Heart left ventricle (tissue), 16 donors: Measurements from ENCODE around the gene ARHGAP5. TPM values are rescaled to one million over a fixed set of nuclear protein-coding genes. Genes with fewer than 3 reads are reported as not detected.

Experiments
- ATAC-seq, 4 donors: fragments of 200-7000 bp; cut with Tn5 transposase; one replicate each; pipeline ENCODE4 v1.9.1; 2020 to 2022; ENCODE audit warnings: moderate library complexity in 4 of 4, mild to moderate bottlenecking in 3 of 4, moderate number of reproducible peaks in 1 of 4
- DNase-seq, 5 donors: peaks; one replicate each; pipeline ENCODE4 v3.0.0-alpha.2; 2020
- H3K27ac ChIP-seq, 12 donors: fragments of 200-600 bp; sonication (generic) in 4 of 12; one replicate each; pipeline versions ENCODE4 v1.5.0 to v1.8.0; 2016 to 2022; ENCODE audit warnings: mild to moderate bottlenecking in 2 of 12
- H3K27me3 ChIP-seq, 9 donors: fragments of 200-600 bp; sonication (generic) in 2 of 9; one replicate each; pipeline versions ENCODE4 v1.5.1 to v1.8.0; 2016 to 2022; ENCODE audit warnings: mild to moderate bottlenecking in 3 of 9
- H3K36me3 ChIP-seq, 9 donors: fragments of 200-600 bp; sonication (generic) in 2 of 9; one replicate each; pipeline versions ENCODE4 v1.5.0 to v1.8.0; 2018 to 2022; ENCODE audit warnings: mild to moderate bottlenecking in 2 of 9
- H3K4me1 ChIP-seq, 12 donors: fragments of 200-600 bp; sonication (generic) in 4 of 12; one replicate each; pipeline versions ENCODE4 v1.5.0 to v1.8.0; 2016 to 2022; ENCODE audit warnings: mild to moderate bottlenecking in 3 of 12
- H3K4me3 ChIP-seq, 12 donors: fragments of 200-600 bp; sonication (generic) in 4 of 12; one replicate each; pipeline versions ENCODE4 v1.5.0 to v1.8.0; 2017 to 2022; ENCODE audit warnings: mild to moderate bottlenecking in 9 of 12, moderate library complexity in 4 of 12
- H3K9me3 ChIP-seq, 12 donors: fragments of 200-600 bp; sonication (generic) in 4 of 12; one replicate each; pipeline versions ENCODE4 v1.5.0 to v1.8.0; 2016 to 2022; ENCODE audit warnings: mild to moderate bottlenecking in 1 of 12
- CTCF ChIP-seq, 12 donors: fragments of 200-600 bp; sonication (generic) in 4 of 12; IDR thresholded peaks; one replicate each; pipeline versions ENCODE4 v1.5.0 to v1.8.0; 2018 to 2022; ENCODE audit warnings: antibody characterized with exemption in 12 of 12, mild to moderate bottlenecking in 5 of 12
- POLR2A ChIP-seq, 2 donors: fragments of 450-650 bp; IDR thresholded peaks; one replicate each; pipeline ENCODE4 v1.6.1; 2017; ENCODE audit warnings: antibody characterized with exemption in 2 of 2, mild to moderate bottlenecking in 2 of 2, moderate library complexity in 2 of 2
- WGBS, 4 donors: extraction: QIAGEN DNeasy Blood & Tissue Kit in 2 of 4; methylation state at CpG; one replicate each; pipeline versions ENCODE4 v1.1.5 to v1.1.7; 2013 to 2018; 5-methylcytosine and 5-hydroxymethylcytosine counted together
- intact Hi-C, 10 donors: fragments of 100-400 bp; cut with DNase I; formaldehyde crosslinking; loops; one replicate each; pipeline versions ENCODE4 v1.11.1 to v1.14.2; 2022
- polyA plus RNA-seq, 2 donors: library from polyadenylated mRNA; stranded (reverse); fragments of 200-250 nt; gene quantifications; one replicate each; pipeline ENCODE4 v1.2.3, GENCODE V29; 2013
- total RNA-seq, 9 donors: library from RNA; depleted of rRNA in 2 of 9; stranded (reverse); fragments of >200 nt in 2 of 9; fragmentation: NEBNext Ultra II Directional in 3 of 9; extraction: Animal tissue kit (Norgen Biotek cat#: 25700) in 3 of 9; gene quantifications; one replicate each; pipeline versions ENCODE4 v1.1.0 to v1.2.4, GENCODE V29; 2016 to 2023
- donor health status: ischemic (EF 13 %, LVEDD 7.1; RV severe dilation, severe dysfunction).
- donor health status: healthy with polysubstance abuse.
- donor health status: DM: no; HTN: yes; CAD: no.
- donor health status: DM: no; HTN: no; CAD: no.
- donor health status: ischemic (EF 25% LVEDD 6.9; RV normal size, moderate dysfunction).
- donor health status: ischemic (EF 25% LVEDD 5.7; RV mildly dilated, moderate dysfunction).
- donor health status: healthy.
- donor health status: DM: yes; HTN: yes; CAD: no.
- donor health status: ischemic (EF 35%, LVEDD 5.7; RV mildly dilated, moderate dysfunction).
- donor health status: nonischemic (EF 11% LVEDD 7.7; RV severe dilation, severe dysfunction).
- donor health status: DM: yes; HTN: yes; CAD: no.
- donor health status: PGD.
- donor health status: ischemic (EF 29% LVEDD 5.4; RV normal size, mild dysfunction).
- donor health status: nonischemic (EF 23%, LVEDD 6.1; RV moderate dilation, normal function).

The ARHGAP5 gene
- total and polyA plus RNA-seq, 11 donors = 21.0 to 277 (median 243) TPM

DNA sequence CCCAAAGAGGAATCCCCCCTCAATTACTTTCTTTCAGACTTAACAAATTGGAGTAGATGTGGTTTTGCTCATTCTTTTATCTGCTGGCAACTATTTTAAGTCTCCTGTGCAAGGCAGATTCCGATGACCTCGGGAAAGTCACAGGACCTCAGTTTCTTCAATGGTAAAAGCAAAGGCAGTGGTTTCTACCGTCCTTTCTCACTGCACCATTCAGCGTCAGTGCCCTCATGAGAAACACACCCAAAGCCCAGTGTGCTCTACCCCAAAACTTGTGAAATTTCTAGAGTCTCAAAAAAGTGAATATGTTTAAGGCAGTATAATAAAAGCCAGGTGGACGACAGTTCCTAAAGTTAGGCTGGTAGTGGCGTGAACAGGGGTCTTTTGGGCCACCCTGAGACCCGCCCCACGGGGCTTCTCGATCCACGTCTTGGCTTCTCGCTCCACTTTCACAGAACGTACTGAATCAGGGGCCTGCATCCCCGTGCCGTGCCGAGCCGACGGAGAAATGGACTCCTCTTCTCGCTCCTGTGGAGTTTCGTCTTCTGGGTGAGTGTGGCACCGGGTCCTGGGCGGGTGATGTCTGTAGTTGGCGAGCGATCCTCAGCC, 1.3 kb upstream of the ARHGAP5 start:
- no peaks in the 10 kb centered on the region for H3K27me3 ChIP-seq
- ATAC-seq (peak; percentile 26 to 48 (median 42)), DNase-seq (peak in 4 of 5 donors; percentile 15 to 75 (median 43))
- TF ChIP-seq CTCF (IDR thresholded peaks at IDR 0.05) (no peak), POLR2A (IDR thresholded peaks at IDR 0.05) (no peak)
- H3K4me3 ChIP-seq = peak overlapping the region; percentile 61 to 95 (median 92)
- intact Hi-C loops = loop anchor here (1.0 to 10.0 kb wide), 24 partner anchors 81 to 618 kb away; partner anchors contain the start of genes RNU6-8 (in 9 of the 10), RNU6-7 (in 8 of the 10), NUBPL (in 3 of the 10) and DTD2 (in 1 of the 10)
- H3K4me1 ChIP-seq = peaks cover 0 to 38% (median 20%) of the 10 kb centered on the region in 12 donors
- peak overlapping the region; percentile 87 to 100 (median 97) for H3K27ac ChIP-seq
- WGBS, 4 donors = 0 to 1% (median 1%) methylated on average over 23 of the region's 23 CpGs
- no peaks in the 10 kb centered on the region for H3K36me3 ChIP-seq
- no peaks in the 10 kb centered on the region for H3K9me3 ChIP-seq

DNA sequence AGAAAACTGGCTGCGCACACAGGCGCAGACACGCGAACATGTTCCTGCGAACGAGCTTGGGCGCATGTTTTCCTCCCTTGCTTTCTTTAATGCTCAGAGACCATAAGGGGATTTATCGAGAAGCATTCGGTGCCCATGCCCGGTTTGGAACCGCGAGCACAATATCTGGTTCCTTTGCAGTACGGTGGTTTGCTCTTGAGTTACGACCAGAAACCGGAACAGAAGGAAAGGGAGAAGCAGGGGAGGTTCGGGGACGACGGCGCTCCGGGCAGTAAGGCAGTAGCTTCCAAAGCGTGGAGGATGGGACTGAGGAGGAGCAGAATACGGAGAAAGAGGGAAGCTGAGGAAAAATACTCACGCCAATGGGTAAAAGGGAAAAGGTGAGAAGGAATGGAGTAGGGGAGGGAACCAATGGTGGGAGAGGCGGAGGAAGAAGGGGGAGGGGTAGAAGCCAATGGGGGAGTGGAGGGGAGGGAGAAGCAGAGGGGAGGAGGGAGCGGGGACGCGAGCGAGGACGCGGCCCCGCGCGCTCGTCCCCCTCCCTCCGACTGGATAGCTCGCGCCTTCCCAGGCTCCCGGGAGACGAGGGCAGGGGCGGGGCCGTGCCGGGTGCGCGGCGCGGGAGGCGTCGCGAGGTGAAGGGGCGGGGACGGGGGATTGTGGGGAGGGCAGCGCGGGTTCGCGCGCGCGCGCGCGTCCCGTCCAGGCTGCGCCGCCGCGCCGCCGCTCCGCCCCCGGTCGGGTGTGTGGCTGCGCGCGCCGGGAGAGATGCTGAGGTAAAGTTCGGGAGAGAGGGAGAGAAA, 625 bp upstream of the ARHGAP5 start:
- Histone ChIP-seq H3K27ac (peak overlapping the region; percentile 87 to 100 (median 97)), H3K36me3 (no peaks in the 10 kb centered on the region), H3K4me1 (peaks cover 3 to 45% (median 24%) of the 10 kb centered on the region in 12 donors), H3K9me3 (no peaks in the 10 kb centered on the region), H3K4me3 (peak overlapping the region; percentile 75 to 95 (median 92)), H3K27me3 (no peaks in the 10 kb centered on the region)
- DNase-seq = peak; percentile 97 to 98 (median 97)
- intact Hi-C loops = loop anchor here (1.0 to 10.0 kb wide), 22 partner anchors 82 to 619 kb away; partner anchors contain the start of genes RNU6-8 (in 9 of the 10), RNU6-7 (in 8 of the 10), NUBPL (in 3 of the 10) and DTD2 (in 1 of the 10)
- peak; percentile 93 to 97 (median 97) for ATAC-seq
- 0 to 1% (median 1%) methylated on average over 47 to 76 of the region's 76 CpGs for WGBS, 4 donors
- peak in 1 of 2 donors; percentile 46 for TF ChIP-seq POLR2A (IDR thresholded peaks at IDR 0.05)
- TF ChIP-seq CTCF (IDR thresholded peaks at IDR 0.05) = no peak

GRCh38 chr14:32078023-32078857, 1.1 kb downstream of the ARHGAP5 start:
- DNase-seq (peak in 4 of 5 donors; percentile 26 to 36 (median 33)), ATAC-seq (peak in 1 of 4 donors; percentile 12)
- Histone ChIP-seq H3K9me3 (no peaks in the 10 kb centered on the region), H3K27me3 (no peaks in the 10 kb centered on the region), H3K27ac (peak overlapping the region; percentile 87 to 100 (median 97)), H3K36me3 (no peaks in the 10 kb centered on the region), H3K4me1 (peaks cover 5 to 62% (median 36%) of the 10 kb centered on the region in 12 donors), H3K4me3 (peak overlapping the region; percentile 75 to 95 (median 92))
- 2 to 5% (median 4%) methylated on average over 28 of the region's 28 CpGs for WGBS, 4 donors
- TF ChIP-seq CTCF (IDR thresholded peaks at IDR 0.05) (no peak), POLR2A (IDR thresholded peaks at IDR 0.05) (no peak)
- intact Hi-C loops = loop anchor here (5.0 to 10.0 kb wide), 17 partner anchors 83 to 621 kb away; partner anchors contain the start of genes NUBPL (in 3 of the 10), RNU6-7 (in 2 of the 10), RNU6-8 (in 2 of the 10) and DTD2 (in 1 of the 10)
